ENCODE measurements around the gene SOHLH1.

SOHLH1 gene

DNA sequence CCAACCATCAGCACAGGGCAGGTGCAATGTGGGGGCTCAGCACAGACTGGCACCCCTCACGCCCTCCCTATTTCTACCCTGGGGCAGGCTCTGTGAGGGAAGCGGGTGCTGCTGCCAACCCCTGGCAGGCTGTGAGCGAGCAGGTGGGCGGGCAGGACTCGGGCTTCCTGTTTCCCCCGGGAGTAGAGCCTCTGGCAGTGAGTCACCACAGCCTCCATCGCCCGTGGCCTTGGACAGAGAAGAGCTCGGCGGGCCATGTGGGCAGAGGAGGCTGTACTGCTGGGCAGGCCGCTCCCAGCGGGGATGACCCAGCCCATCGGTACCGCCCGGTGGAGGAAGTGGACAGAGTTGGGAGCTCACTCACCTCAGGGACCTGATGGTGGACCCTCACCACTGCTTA, 19.3 kb upstream of the SOHLH1 start:
- TF ChIP-seq GATA1 (IDR thresholded peaks at IDR 0.05; ENCODE audit: low read depth, low read length), result no peak
- no peak for TF ChIP-seq POLR2A (IDR thresholded peaks at IDR 0.05; ENCODE audit: low read length)

DNA sequence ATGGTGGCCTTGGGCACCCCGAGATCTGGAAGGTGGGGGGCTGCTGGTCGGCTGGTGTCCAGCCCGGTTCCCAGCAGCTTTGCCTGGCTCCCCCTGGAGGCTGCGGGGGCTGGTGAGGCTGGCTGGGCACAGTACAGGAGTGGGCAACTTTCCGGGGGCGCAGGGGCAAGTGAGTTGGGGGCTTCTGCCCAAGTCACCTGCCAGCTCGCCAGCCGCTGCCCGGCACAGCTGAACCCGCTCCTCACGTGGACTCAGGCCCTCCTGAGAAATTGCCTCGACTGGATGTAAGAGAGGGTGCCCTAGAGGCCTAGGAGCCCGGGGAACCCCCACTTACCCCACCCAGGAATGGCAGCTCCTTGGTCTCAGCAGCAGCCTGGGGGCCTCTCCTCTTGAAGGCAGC, 18.1 kb upstream of the SOHLH1 start:
- no peak for TF ChIP-seq GATA1 (IDR thresholded peaks at IDR 0.05; ENCODE audit: low read depth, low read length)
- no peak for TF ChIP-seq POLR2A (IDR thresholded peaks at IDR 0.05; ENCODE audit: low read length)
- no peak for DNase-seq

More for the DNA sequence above, 19.3 kb upstream of the SOHLH1 start:
- no peak for DNase-seq

DNA sequence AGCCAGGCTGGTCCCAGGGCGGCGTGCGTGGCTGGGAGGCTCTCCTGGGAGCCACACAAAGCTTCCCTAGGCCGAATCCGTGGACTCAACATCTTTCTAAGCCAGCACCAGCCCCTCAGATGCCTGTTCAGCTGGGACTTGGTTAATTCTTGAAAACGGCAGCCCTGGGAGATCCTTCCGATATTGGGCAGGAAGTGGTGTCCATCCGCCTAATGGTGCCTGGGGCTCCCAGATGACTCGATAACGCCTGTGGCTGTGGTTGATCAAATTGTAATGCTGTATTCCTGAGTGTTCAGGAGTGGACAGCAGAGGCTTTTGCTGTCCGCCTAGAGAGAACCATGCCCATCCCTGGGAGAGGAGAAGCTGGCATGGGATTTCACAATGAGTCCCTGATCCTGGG, 16.8 kb upstream of the SOHLH1 start:
- TF ChIP-seq GATA1 (IDR thresholded peaks at IDR 0.05; ENCODE audit: low read depth, low read length), result no peak
- TF ChIP-seq POLR2A (IDR thresholded peaks at IDR 0.05; ENCODE audit: low read length), result no peak
- no peak for DNase-seq

DNA sequence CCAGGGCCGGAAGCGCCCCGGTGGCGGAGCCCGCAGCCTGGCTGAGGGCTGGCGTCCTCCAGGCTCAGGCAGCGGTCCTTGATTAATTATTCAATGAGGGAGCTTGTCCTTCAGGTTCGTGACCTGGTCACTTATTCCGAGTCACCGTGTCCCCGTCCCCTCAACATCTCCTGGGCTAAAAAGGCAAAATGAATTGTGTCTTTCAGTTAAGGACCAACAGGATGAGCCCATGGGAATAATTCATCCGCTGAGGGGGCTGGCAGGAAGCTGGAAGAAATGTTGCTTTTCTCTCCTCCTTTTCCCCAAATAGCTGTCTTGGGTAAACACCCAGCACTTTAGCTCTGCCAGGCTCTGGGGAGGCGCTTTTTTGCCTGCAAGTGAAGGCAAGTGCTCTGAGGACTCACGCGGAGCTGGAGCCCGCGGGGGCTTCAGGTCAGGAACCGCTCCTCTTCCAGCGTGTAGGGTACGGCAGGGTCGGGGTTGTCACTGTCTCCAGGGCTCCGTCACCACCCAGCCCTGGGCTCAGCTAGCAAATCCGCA, 15.8 kb upstream of the SOHLH1 start:
- TF ChIP-seq POLR2A (IDR thresholded peaks at IDR 0.05; ENCODE audit: low read length), result no peak
- no peak for TF ChIP-seq GATA1 (IDR thresholded peaks at IDR 0.05; ENCODE audit: low read depth, low read length)
- no peak for DNase-seq

DNA sequence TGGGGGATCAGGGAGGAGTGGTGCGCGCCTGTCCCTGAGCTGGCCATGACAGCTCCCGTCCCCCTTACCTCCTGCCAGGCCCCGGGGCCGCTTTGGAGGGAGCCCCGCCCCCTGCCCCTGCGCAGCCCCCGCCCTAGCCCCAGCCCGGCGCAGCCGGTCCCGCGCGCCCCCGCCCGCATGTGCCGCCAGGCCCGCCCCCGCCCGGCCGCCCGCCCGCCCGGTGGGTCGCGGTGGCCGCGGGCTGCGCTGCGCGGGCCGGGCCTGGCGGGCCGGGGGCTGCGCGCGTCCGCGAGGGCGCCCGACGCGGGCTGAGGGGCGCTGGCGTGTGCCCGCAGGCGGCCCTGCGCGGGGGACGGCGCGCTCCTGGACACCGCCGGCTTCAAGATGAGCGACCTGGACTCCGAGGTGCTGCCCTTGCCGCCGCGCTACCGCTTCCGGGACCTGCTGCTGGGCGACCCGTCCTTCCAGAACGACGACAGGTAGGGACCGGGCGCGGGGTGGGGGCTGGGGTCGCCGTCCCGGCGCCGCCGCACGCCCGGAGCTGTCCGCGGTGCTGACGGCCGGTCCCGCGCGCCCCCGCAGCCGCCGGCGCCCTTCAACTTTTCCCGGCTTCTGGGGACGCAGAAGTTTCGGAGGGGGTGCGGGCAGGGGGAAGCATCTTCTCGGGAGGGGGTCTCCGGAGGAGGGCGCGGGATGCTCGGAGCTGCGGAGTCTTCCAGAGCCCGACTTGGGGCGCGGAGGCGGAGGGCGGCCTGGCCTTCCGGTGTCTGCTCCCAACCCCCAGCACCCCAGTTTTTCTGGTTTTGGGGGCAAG, 15.2 kb upstream of the SOHLH1 start:
- DNase-seq, result no peak
- TF ChIP-seq GATA1 (IDR thresholded peaks at IDR 0.05; ENCODE audit: low read depth, low read length), result no peak

DNA sequence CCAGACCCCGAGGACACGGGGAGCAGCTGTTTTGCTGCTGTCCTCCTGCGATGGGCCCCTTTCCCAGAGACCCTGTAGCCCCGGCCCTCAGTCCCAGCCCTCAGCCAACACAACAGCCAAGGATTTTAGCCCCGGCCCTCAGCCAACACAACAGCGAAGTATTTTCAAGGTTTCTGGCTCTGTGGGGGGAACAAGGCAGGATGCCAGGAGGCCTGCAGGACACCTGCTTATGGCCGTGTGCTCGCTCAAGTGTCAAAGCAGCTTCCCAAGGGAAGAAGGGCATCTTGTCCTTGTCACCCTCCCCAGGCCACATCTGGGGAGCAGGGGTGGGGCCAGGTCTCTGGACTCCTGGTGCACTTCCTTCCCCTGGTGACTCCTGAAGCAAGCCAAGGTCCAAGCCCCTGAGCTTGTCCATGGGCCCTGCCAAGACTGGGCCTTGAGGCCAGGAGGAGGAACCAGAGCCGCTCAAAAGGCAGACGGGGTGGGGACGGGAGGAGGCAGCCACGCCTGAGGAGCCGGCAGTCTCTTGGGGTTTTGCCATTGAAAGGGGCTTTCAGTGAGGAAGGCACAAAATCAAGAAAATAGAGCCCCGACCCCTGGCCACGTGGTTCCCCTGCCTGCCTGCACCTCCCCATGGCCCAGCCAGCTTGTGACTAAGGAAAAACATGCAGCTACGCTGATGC, 13.5 kb upstream of the SOHLH1 start:
- no peak for DNase-seq

DNA sequence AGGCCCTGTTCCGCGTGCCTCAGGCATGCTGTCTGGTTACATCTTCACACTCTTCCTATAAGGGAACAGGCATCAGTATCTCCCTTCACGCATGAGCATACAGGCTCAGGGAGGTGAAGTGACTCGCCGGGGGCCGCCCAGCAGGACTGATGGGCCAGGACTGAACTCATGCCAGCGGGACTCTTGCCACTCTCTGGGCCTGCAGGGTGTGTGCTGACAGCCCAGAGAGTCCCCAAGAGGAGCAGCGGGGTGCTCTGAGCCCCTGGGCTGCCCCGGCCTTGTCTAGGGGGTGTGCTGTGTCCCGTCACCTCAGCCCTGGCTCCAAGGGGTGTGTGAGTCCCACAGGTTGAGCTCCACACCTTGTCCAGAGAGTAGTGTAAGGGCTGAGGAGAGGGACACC, 12.6 kb upstream of the SOHLH1 start:
- TF ChIP-seq POLR2A (IDR thresholded peaks at IDR 0.05; ENCODE audit: low read length), result no peak
- TF ChIP-seq GATA1 (IDR thresholded peaks at IDR 0.05; ENCODE audit: low read depth, low read length), result no peak

More for the DNA sequence above, 13.5 kb upstream of the SOHLH1 start:
- no peak for TF ChIP-seq POLR2A (IDR thresholded peaks at IDR 0.05; ENCODE audit: low read length)
- TF ChIP-seq GATA1 (IDR thresholded peaks at IDR 0.05; ENCODE audit: low read depth, low read length), result no peak

DNA sequence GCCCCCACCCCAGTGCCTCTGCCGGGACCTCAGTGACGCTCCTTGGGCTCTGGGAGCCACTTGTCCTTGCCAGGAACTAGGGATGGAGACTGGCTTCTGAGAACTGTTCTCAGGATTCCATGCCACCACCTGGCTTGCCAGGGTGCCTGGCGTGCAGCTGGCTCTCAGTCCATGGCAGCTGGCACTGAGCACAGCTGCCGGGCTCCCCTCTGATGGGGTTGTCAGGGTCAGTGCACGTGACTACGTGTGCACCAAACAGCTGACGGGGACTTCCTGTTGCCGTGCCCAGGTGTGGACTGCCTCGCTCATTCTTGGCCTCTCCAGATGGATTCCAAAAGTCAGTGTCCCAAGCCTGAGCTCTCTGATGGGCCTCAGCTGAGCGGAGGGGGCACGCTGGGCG, 12.1 kb upstream of the SOHLH1 start:
- no peak for TF ChIP-seq POLR2A (IDR thresholded peaks at IDR 0.05; ENCODE audit: low read length)
- TF ChIP-seq GATA1 (IDR thresholded peaks at IDR 0.05; ENCODE audit: low read depth, low read length), result no peak
- DNase-seq, result no peak

More for the DNA sequence above, 12.6 kb upstream of the SOHLH1 start:
- DNase-seq, result no peak

DNA sequence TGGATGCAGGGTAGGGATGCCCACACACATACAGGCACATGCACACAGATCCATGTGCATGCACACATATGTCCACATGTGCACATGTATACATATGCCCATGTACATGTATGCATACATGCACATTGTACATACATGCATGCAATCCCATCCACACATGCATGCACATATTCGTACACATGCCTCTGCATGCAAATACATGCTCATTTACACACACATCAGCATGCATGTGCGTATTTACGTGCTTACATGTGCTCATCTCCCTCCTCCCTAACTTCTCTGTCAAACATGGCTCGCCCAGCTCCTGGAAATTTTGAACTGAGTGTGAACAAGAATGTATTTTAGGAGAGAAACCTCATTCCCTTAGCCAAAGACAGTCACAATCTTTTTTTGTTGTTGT, 8.9 kb upstream of the SOHLH1 start:
- DNase-seq, result no peak
- TF ChIP-seq POLR2A (IDR thresholded peaks at IDR 0.05; ENCODE audit: low read length), result no peak
- no peak for TF ChIP-seq GATA1 (IDR thresholded peaks at IDR 0.05; ENCODE audit: low read depth, low read length)

DNA sequence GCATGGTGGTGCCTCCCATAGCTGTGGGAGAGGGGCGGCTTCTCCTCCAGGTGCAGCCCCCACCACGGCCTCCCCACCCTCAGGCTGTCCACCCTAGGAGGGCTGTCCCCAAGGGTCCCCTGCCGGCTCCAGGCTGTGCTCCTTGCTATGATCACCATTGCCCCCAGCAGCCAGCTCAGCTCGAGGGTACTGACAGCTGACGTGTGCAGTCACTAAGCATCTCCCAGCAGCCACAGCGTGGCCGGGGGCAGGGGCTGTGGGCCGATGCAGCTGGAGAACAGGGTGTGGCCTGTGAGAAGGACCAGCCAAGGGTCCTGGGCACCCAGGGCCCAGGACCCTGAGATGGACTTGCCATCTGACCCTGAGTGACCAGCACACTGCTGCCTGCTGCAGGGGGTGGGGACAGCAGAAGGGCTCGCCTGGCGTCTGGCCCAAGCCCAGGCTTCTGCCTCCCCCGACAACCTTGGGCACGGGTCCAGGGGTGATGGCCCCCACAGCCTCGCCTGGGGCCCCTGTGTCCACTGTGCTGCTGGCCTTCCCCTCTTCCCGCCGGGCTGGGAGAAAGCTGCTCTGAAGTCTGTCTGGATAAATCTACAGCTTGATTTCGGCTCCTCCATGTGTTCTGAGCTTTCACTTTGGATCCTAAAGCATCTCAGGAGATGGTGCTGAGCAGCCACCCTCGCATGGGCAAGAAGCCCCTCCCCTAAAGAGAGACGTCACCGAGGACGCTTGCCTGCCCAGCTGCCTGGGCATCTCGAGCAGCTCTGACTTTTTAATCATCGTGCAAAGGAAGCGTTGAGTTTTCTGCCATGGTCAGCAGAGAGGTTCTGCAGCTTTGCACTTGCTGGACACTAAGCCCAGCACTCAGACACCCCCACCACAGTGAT, 8.2 kb upstream of the SOHLH1 start:
- no peak for DNase-seq
- TF ChIP-seq POLR2A (IDR thresholded peaks at IDR 0.05; ENCODE audit: low read length), result no peak
- TF ChIP-seq GATA1 (IDR thresholded peaks at IDR 0.05; ENCODE audit: low read depth, low read length), result no peak

DNA sequence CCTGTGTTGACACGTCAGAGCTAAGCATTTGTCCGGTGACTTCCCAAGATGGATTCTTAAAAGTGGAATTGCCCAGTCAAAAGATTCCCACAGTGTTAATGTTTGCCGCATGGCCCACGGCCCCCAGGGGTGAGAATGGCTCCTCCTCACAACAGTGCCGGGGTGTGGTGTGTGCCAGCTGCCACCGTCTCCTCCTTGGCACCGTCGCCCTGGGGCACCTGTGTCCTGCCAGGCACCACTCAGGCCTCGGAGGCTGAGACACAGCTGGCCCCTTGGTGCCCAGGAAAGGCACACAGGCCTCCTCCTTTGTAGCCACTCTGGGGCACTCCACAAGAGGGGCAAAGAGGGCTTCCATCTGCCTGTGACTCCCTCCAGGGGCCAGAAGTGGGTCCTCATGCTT, 7.0 kb upstream of the SOHLH1 start:
- DNase-seq, result no peak
- TF ChIP-seq GATA1 (IDR thresholded peaks at IDR 0.05; ENCODE audit: low read depth, low read length), result no peak
- no peak for TF ChIP-seq POLR2A (IDR thresholded peaks at IDR 0.05; ENCODE audit: low read length)

DNA sequence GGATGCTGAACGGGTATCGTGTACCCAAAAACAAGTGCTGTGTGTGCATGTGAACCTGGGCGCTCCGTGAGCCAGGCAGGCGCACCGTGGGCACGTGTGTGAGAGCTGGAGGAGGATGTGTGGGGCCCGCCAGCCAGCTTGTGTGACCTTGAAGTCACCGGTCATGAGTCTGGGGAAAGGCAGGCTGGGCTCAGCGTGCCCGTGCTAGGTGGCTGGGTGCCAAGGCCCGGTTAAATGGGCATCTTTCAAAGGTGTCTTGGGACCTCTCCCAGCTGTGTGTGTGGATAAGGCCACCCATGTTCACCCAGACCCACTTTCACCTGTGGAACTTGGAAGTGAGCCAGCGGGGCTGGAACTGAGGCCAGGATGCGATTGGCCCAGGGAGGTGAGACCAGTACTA, 6.1 kb upstream of the SOHLH1 start:
- TF ChIP-seq GATA1 (IDR thresholded peaks at IDR 0.05; ENCODE audit: low read depth, low read length) (no peak), POLR2A (IDR thresholded peaks at IDR 0.05; ENCODE audit: low read length) (no peak)
- DNase-seq, result no peak

DNA sequence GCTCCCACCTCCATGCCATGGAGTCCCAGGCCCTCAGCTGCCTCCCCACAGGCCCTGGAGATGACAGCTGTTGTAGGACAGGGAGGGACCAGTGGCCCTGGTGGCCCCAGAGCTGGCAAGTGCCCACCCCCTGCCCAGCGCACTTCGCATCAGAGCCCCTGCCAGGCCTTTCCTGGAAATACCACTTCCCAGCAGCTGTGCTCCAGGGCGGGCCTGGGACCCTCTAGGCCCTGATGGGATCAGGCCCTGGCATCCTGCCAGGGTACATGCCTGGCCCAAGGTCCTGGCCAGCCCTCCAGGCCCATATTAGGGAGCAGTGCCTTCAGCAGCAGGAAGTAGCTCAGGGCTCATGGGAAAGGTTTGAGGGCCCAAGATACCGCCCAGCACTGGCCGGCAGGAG, 5.2 kb upstream of the SOHLH1 start:
- TF ChIP-seq POLR2A (IDR thresholded peaks at IDR 0.05; ENCODE audit: low read length), result no peak
- TF ChIP-seq GATA1 (IDR thresholded peaks at IDR 0.05; ENCODE audit: low read depth, low read length), result no peak
- no peak for DNase-seq

DNA sequence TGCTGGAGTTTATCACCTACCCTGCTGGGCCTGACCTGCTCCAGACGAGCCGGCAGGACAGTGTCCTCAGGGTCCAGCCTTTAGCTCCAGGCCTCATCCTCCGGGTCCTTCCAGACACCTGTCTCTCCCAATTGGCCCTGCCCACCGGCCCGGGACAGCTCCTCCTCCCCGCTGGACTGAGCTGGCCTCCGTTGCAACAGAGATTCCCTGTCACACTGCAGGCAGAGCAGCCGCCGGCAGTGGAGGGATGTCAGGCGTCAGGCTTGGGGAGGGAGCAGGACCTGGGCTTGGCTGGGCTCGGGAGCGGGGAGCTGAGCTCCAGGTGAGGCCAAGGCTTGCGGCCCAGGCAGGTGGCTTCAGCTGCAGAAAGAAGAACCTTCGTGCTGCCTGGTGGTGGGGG, 4.4 kb upstream of the SOHLH1 start:
- no peak for DNase-seq
- TF ChIP-seq GATA1 (IDR thresholded peaks at IDR 0.05; ENCODE audit: low read depth, low read length) (no peak), POLR2A (IDR thresholded peaks at IDR 0.05; ENCODE audit: low read length) (no peak)
